ENCODE results near the gene TAS1R3.
A peak's percentile ranks its signal among the peaks of the same experiment; 100 is the strongest.

Gene TAS1R3

GRCh38 chr1:1304331-1305299 is 26.5 kb upstream of the TAS1R3 start:
- H3K9me3 Mint-ChIP-seq: no peaks in the 10 kb centered on the region
- no peak for TF ChIP-seq CTCF (IDR thresholded peaks at IDR 0.05; ENCODE audit: unreplicated experiment in 3 of 3)
- peak overlapping the region; percentile 65 to 76 (median 76) for H3K27ac Mint-ChIP-seq
- no peaks in the 10 kb centered on the region for H3K36me3 Mint-ChIP-seq (ENCODE audit: low read depth)
- H3K4me1 Mint-ChIP-seq: peaks cover 22% of the 10 kb centered on the region
- H3K4me3 Mint-ChIP-seq: peak overlapping the region; percentile 78 to 86 (median 86)
- H3K27me3 Mint-ChIP-seq (ENCODE audit: low read depth): no peaks in the 10 kb centered on the region

- TF ChIP-seq CTCF (IDR thresholded peaks at IDR 0.05; ENCODE audit: unreplicated experiment in 3 of 3): no peak
- no peaks in the 10 kb centered on the region for H3K36me3 Mint-ChIP-seq (ENCODE audit: low read depth)
- H3K27ac Mint-ChIP-seq: peak overlapping the region; percentile 51 to 81 (median 60)
- H3K4me3 Mint-ChIP-seq: peak overlapping the region; percentile 89 to 92 (median 90)
- H3K9me3 Mint-ChIP-seq: no peaks in the 10 kb centered on the region
- peaks cover 22% of the 10 kb centered on the region for H3K4me1 Mint-ChIP-seq
- H3K27me3 Mint-ChIP-seq (ENCODE audit: low read depth): no peaks in the 10 kb centered on the region
Observed at GRCh38 chr1:1305300-1306069, 25.6 kb upstream of the TAS1R3 start.

- Mint-ChIP-seq H3K27ac (peak overlapping the region; percentile 51 to 81 (median 72)), H3K36me3 (ENCODE audit: low read depth) (no peaks in the 10 kb centered on the region), H3K4me1 (peaks cover 22% of the 10 kb centered on the region), H3K9me3 (no peaks in the 10 kb centered on the region), H3K27me3 (ENCODE audit: low read depth) (no peaks in the 10 kb centered on the region), H3K4me3 (peak overlapping the region; percentile 89 to 92 (median 90))
- no peak for TF ChIP-seq CTCF (IDR thresholded peaks at IDR 0.05; ENCODE audit: unreplicated experiment in 3 of 3)
Observed at GRCh38 chr1:1306070-1306660, 24.9 kb upstream of the TAS1R3 start.

- H3K27me3 Mint-ChIP-seq (ENCODE audit: low read depth): no peaks in the 10 kb centered on the region
- peaks cover 22% of the 10 kb centered on the region for H3K4me1 Mint-ChIP-seq
- H3K4me3 Mint-ChIP-seq: peak overlapping the region; percentile 89 to 92 (median 90)
- peak overlapping the region; percentile 51 to 81 (median 72) for H3K27ac Mint-ChIP-seq
- TF ChIP-seq CTCF (IDR thresholded peaks at IDR 0.05; ENCODE audit: unreplicated experiment in 3 of 3): no peak
- H3K36me3 Mint-ChIP-seq (ENCODE audit: low read depth): no peaks in the 10 kb centered on the region
- H3K9me3 Mint-ChIP-seq: no peaks in the 10 kb centered on the region
Observed at GRCh38 chr1:1306661-1307260, 24.3 kb upstream of the TAS1R3 start.

DNA sequence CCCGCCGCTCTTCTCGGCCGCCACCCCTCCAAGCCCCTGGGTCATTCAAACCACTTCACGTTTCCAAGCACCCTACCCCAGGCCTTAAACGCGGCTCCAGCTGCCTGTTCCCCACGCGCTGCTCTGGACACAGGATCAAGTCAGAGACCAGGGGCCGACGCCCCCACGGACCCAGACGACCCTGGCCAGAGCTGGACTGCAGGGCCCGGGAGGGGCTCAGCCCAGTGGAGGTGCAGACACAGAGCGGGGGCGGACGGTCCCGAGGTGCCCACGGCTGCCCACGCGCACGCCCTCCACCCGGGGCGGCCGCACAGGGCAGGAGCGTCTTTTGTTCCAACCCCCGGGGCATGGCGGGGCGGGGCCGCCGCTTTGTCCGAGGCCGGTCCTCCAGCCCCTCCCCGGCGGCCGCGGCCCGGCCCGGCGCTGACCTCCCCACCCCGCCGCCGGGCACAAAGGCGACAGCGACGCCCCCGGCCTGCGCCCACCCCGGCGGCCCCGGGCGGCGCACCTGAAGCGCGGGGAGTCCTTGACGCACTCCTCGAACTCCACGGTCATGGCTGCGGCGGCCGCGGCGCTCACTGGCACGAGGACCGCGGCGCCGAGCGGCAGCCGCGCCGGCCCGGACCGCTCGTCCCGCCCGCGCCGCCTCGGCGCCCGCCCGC is 23.7 kb upstream of the TAS1R3 start:
- TF ChIP-seq CTCF (IDR thresholded peaks at IDR 0.05; ENCODE audit: unreplicated experiment in 3 of 3): no peak
- Mint-ChIP-seq H3K36me3 (ENCODE audit: low read depth) (no peaks in the 10 kb centered on the region), H3K27me3 (ENCODE audit: low read depth) (no peaks in the 10 kb centered on the region), H3K4me1 (peaks cover 22% of the 10 kb centered on the region), H3K27ac (peak overlapping the region; percentile 51 to 81 (median 72)), H3K4me3 (peak overlapping the region; percentile 89 to 92 (median 90)), H3K9me3 (no peaks in the 10 kb centered on the region)
